HG03521 (cell line): ENCODE data around the gene ZNF629.

ENCODE experiments used
- ATAC-seq: cut with Tn5 transposase; IDR thresholded peaks from one replicate; pipeline ENCODE4 v1.9.1; 2021; ENCODE audit warnings: mild to moderate bottlenecking, moderate library complexity; ENCODE audit not compliant: unreplicated experiment

The ZNF629 gene

DNA sequence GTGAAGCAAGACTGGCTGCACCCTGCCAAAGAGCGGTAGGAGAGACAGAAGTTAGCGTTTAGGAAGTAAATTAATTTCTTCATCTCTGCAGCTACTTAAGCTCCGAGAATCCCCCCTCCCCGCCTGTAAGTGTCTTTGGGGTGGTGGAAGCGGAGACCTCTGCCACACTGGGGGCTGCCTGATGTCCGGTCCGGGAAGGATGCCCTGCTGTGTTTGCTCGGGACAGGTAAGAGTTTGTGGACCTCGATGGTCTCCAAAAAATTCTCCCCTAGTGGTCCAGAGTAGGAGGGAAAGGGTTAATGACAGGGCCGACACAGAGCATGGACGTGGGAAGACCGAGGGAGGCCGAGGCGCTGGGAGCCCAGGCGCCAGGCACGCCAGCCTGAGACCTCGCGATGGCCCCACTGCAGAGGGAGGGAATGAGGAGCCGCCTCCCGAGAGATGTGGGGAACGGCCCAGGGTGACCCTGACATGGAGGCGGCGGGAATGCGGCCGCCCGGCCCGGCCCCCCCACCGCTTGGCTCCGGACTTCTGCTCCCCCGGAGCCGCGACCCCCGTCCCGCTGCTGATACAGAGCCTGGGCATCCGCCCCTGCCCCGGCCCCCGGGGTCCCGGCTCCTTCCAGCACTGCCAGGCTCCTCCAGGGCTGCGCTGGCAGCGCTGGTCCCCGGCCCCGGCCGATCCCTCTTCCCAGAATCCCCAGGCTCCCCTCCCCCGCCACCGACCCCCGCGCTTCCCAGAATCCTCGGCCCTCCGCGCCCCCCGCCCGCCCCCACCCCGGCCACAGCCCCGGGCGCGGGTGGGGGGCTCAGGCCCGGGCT lies 680 bp downstream of the ZNF629 start:
- no peak for ATAC-seq

GRCh38 chr16:30785126-30786106 lies 1.6 kb downstream of the ZNF629 start:
- no peak for ATAC-seq

GRCh38 chr16:30784215-30784614 lies 2.8 kb downstream of the ZNF629 start:
- ATAC-seq = no peak

DNA sequence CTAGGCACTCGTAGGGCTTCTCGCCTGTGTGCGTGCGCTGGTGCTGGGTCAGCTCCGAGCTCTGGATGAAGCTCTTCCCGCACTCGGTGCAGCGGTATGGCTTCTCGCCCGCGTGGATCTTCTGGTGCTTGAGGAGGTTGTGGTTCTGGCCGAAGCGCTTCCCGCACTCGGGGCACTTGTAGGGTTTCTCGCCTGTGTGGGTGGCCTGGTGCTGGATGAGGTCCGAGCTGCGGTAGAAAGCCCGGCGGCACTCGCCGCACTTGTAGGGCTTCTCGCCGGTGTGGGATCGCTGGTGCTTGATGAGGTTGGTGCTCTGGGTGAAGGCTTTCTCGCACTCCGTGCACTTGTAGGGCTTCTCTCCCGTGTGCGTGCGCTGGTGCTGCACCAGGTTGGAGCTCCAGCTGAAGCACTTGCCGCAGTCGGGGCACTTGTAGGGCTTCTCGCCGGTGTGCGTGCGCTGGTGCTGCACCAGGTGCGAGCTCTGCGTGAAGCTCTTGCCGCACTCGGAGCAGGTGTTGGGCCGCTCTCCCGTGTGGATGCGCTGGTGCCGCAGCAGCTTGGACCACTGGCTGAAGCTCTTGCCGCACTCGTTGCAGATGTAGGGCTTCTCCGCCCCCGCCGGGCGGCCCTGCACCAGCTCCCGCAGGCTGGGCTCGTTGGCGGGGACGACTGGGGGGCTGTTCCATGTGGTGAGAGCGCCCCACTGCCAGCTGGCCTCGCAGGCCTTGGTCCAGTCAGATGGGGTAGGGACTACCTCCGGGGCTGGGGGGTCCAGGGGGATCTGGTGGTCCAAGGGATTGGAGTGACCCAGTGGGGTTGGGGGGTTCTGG lies 3.5 kb downstream of the ZNF629 start:
- ATAC-seq = no peak

- no peak for ATAC-seq
These were observed 4.3 kb downstream of the ZNF629 start for GRCh38 chr16:30782486-30783279.

GRCh38 chr16:30780549-30780948 lies 6.5 kb downstream of the ZNF629 start:
- no peak for ATAC-seq

- ATAC-seq = no peak
These were observed 7.0 kb downstream of the ZNF629 start for GRCh38 chr16:30780021-30780420.

GRCh38 chr16:30779596-30779995 lies 7.4 kb downstream of the ZNF629 start:
- ATAC-seq = no peak

GRCh38 chr16:30778549-30779244 lies 8.3 kb downstream of the ZNF629 start:
- no peak for ATAC-seq

- no peak for ATAC-seq
These were observed 9.3 kb downstream of the ZNF629 start for GRCh38 chr16:30777591-30778297.

GRCh38 chr16:30775392-30776188 lies 11.4 kb downstream of the ZNF629 start:
- no peak for ATAC-seq

DNA sequence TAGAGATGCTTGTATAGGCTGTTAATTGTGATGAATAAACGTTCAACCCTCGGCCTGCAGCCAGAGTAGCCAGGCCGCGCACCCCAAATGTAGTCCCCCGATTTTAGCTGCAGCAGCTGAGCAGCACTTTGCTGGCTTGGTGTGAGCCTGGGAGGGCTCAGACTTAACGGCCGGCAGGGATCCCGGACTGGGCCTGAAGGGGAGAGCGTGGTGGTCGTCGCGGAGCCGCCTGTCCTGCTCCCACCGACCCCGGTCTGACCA lies 11.9 kb downstream of the ZNF629 start:
- ATAC-seq = no peak

DNA sequence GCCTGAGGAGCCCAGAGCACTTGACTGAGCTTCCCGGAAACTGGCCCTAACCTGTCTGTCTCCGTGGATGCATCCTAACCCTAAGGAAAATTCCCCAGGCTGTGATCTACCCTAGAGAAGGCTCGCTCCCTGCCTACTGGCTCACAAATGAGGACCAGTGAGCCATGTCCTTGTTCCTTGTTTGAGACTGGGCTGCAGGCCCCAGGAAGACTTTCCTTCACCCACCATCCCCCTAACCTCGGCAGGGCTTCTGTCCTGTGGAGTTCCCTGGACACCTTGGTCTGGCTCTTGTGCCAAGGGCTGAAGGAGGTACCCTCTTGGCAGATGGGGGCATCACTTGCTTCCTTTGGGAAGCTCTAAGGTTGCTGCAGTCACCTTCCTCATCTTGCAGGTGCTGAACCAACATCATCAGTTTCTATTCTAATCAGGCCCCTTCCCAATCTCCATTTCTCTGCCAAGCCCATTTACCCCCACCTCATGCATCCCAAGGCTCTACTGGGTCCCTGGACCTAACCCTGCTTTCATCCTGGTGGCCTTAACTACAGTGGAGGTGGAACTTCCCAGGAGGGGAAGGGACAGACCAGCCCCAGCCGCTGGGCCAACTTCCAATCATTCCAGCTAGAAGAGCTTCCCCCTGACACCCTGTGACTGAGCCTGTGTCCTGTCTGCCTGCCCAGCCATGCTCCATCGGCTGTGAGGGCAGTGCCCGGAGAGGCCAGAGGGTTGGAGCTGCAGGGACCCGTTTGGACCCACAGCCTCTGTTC lies 12.5 kb downstream of the ZNF629 start:
- no peak for ATAC-seq

DNA sequence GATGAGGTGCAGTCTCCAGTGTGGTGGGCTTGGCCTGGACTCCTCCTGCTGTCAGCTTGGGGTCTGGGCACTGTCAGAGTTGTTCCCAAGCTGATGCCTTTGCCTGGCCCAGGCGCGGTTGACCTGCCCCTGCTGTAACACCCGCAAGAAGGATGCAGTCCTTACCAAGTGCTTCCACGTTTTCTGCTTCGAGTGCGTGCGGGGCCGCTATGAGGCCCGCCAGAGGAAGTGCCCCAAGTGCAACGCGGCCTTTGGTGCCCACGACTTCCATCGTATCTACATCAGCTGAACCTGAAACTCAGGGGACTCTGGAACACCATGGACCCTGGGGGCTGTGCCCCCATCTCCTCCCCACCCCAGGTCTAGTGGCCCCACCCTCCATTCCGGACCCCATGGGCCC lies 13.2 kb downstream of the ZNF629 start:
- no peak for ATAC-seq

DNA sequence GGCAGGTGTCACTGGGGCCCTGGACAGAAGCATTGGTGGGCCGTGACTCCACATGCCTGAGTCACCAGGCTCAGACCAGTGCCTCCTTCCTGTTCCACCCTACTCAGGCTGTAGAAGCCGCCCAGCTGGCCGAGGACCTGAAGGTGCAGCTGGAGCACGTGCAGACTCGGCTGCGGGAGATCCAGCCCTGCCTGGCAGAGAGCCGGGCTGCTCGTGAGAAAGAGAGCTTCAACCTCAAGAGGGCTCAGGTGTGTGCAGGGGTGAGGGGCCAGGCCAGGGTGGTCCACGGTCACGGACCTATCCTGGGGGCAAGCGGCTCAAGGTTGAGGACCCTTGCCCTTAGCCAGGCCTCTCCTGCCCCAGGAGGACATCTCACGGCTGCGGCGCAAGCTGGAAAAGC lies 15.3 kb downstream of the ZNF629 start:
- no peak for ATAC-seq

DNA sequence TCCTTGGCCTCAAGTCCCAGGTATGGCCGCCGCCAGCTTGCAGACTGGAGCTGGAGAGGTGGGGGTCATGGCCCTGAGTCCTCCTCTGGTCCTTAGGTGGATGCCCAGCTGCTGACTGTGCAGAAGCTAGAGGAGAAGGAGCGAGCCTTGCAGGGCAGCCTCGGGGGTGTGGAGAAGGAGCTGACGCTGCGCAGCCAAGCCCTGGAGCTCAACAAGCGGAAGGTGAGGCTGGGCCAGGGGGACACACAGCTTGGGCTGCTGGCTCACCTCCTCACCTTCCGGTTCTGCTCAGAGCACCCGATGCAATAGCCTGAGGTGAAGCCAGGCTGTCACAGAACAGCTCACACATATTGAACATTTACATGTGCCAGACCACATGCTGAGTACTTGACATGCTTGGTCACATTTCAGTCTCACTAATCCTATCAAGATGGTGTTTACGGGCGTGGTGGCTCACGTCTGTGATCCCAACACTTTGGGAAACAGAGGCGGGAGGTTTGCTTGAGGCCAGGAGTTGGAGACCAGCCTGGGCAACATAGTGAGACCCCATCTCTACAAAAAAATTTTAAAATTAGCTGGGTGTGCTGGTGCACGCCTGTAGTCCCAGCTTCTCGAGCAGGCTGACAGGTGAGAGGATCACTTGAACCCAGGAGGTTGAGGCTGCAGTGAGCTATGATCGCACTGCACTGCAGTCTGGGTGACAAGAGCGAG lies 17.5 kb downstream of the ZNF629 start:
- no peak for ATAC-seq

- ATAC-seq = no peak
These were observed 18.3 kb downstream of the ZNF629 start for GRCh38 chr16:30768583-30769181.
